H1 (cell line): ENCODE results near the gene PARD6B. TPM values are rescaled to one million over a fixed set of nuclear protein-coding genes. Genes with fewer than 3 reads are reported as not detected.

Source experiments
- EZH2 ChIP-seq: fragments of 200-600 bp; sonication (generic); IDR thresholded peaks from 2 replicates; pipeline ENCODE4 v1.7.1; 2012; ENCODE audit warnings: low read depth, mild to moderate bottlenecking, moderate library complexity, low read length, inconsistent platforms; ENCODE audit not compliant: severe bottlenecking
- POLR2AphosphoS5 ChIP-seq: IDR thresholded peaks from 2 replicates; pipeline ENCODE4 v1.6.1; 2011; ENCODE audit warnings: low read depth, low read length
- RBBP5 ChIP-seq: IDR thresholded peaks from 2 replicates; pipeline ENCODE4 v1.7.1; 2012; ENCODE audit warnings: low read depth, mild to moderate bottlenecking, inconsistent platforms, low read length, moderate library complexity, borderline replicate concordance
- TBP ChIP-seq: IDR thresholded peaks from 2 replicates; pipeline ENCODE4 v1.6.1; 2011; ENCODE audit warnings: low read depth, low read length, improper control_type of control experiment
- TCF12 ChIP-seq: IDR thresholded peaks from 2 replicates; pipeline ENCODE4 v1.6.1; 2011; ENCODE audit warnings: low read depth, mild to moderate bottlenecking, low read length
- TEAD4 ChIP-seq: IDR thresholded peaks from 2 replicates; pipeline ENCODE4 v1.6.1; 2012; ENCODE audit warnings: low read depth, low read length, inconsistent platforms, mixed read lengths
- polyA plus RNA-seq, 7 experiments: library from polyadenylated mRNA; depleted of rRNA in 3 of 7; stranded (reverse) in 5 of 7; unstranded in 2 of 7; fragments of >200 nt in 5 of 7; fragments of 200-250 nt in 2 of 7; gene quantifications; 1 replicate in 5 of 7; 2 replicates in 1 of 7; 4 replicates in 1 of 7; pipeline versions ENCODE4 v1.2.1 to v1.2.3, GENCODE V29; 2011 to 2013; ENCODE audit warnings: missing spikeins in 2 of 7, mixed read lengths in 2 of 7
- total RNA-seq: library from RNA; stranded (reverse); fragmentation: NEBNext Ultra II Directional; extraction: Animal tissue kit (Norgen Biotek cat#: 25700); gene quantifications from 2 replicates; pipeline ENCODE4 v1.2.1, GENCODE V29; 2021

PARD6B gene
- total and polyA plus RNA-seq, 2 of the 8 experiments (the other 6 are each of a cell fraction or from before 2014, with no cell fraction given): 5.2 to 34.1 TPM

GRCh38 chr20:50720026-50720425 lies 11.4 kb upstream of the PARD6B start (continued):
- TF ChIP-seq TBP (no peak), TEAD4 (no peak), POLR2AphosphoS5 (no peak), RBBP5 (no peak), EZH2 (no peak), TCF12 (no peak)
- TF ChIP-seq, all 59 proteins: peak for 0
